ES-I3 (cell line): ENCODE results near the gene LARP1.

Experiments
- H3K36me3 ChIP-seq: 2 replicates; pipeline ENCODE4 v1.6.1; 2013; ENCODE audit warnings: mild to moderate bottlenecking, low read length, control low read depth, moderate library complexity; ENCODE audit not compliant: insufficient read depth
- H3K4me1 ChIP-seq: 2 replicates; pipeline ENCODE4 v1.6.1; 2013; ENCODE audit warnings: mild to moderate bottlenecking, control low read depth, low read length; ENCODE audit not compliant: insufficient read depth
- H3K9ac ChIP-seq: 2 replicates; pipeline ENCODE4 v1.6.1; 2013; ENCODE audit warnings: low read depth, mild to moderate bottlenecking, low read length, moderate library complexity
- H3K9me3 ChIP-seq: 2 replicates; pipeline ENCODE4 v1.6.1; 2013; ENCODE audit warnings: mild to moderate bottlenecking, low read length, moderate library complexity; ENCODE audit not compliant: control insufficient read depth, insufficient read depth

Gene LARP1

DNA sequence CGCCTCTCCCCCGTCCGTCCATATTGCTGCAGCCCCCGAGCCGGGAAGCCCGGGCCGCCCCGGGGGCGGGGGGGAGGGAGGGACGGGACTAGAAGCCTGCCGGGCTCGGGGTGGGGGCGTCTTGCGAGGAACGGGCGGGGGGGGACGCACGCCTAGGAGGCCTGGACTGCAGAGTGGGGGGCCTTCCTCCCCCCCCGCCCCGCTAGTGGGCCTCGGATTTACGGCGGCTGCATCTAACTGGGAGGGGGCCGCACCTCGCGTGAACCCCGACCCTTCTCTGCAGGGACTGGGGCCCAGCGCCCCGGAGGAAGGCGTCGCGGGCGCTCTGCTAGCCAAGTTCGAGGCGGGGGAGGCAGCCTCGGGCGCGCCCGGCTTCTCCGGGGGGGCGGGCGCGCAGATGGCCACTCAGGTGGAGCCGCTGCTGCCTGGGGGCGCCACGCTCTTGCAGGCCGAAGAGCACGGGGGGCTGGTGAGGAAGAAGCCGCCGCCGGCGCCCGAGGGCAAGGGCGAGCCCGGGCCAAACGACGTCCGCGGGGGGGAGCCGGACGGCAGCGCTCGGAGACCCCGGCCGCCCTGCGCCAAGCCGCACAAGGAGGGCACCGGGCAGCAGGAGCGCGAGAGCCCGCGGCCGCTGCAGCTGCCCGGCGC, at the start of gene LARP1:
Gene LARP1, plus strand, starts transcription at position 17 of the 648 bp plus-strand sequence. Its CDS starts 381 bp downstream, at position 398.
- H3K4me1 ChIP-seq, result peaks cover 20% of the 10 kb centered on the region
- no peaks in the 10 kb centered on the region for H3K9me3 ChIP-seq
- no peaks in the 10 kb centered on the region for H3K36me3 ChIP-seq
- peak within 1 kb of the TSS; percentile 82 for H3K9ac ChIP-seq

DNA sequence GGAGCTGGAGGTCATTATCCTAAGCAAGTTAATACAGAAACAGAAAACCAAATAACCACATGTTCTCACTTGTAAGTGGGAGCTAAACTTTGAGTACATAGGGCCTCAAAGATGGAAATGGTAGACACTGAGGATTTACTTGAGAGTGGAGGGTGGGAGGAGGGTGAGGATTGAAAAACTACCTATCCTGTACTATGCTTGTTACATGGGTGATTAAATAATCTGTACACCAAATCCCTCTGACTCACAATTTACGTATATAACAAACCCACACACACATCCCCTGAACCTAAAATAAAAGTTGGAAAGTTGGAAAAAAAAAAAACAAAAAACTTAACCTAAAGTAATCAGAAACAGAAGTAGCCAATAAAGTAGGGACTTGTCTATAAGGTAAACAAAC, 48.8 kb upstream of the LARP1 start:
- Histone ChIP-seq H3K9me3 (no peaks in the 10 kb centered on the region), H3K9ac (no peak overlapping the region), H3K36me3 (no peaks in the 10 kb centered on the region), H3K4me1 (peaks cover 11% of the 10 kb centered on the region)

DNA sequence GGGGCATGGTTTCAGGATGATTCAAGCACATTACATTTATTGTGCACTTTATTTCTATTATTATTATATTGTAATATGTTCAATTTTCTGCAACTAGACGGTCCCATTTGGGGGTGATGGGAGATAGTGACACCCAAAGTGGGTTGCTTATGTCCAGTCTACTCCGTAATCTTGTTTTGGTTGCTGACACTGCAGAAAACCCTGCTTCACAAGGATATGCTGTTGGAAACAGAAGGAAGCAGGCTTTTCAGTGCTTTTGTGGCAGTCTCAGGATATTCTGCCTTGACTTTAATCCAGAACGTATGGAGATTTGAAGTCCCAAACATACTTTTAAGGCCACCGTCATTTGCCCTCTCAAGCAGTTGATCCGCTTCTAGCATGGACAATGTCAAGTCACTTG, 47.5 kb upstream of the LARP1 start:
- Histone ChIP-seq H3K9ac (no peak overlapping the region), H3K4me1 (peaks cover 18% of the 10 kb centered on the region), H3K36me3 (no peaks in the 10 kb centered on the region), H3K9me3 (no peaks in the 10 kb centered on the region)

DNA sequence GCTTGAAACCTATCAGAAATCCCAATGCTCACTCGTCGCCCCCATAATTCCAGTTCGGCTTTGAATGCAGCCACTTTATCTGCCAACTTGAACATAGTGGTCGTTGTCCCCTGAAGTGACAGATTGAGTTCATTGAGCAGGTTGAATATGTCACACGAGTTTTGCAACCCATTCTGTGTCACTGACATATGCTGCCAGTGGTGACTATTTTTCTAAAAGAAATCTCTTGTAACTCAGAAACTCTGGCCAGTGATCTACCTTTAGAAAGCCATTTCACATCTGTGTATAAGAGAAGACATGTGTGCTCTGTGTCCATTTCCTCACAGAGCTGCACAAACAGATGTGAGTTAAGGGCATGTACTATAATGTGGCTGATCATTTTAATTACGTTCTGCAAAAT, 47.0 kb upstream of the LARP1 start:
- H3K4me1 ChIP-seq, result peaks cover 22% of the 10 kb centered on the region
- H3K36me3 ChIP-seq, result no peaks in the 10 kb centered on the region
- no peaks in the 10 kb centered on the region for H3K9me3 ChIP-seq
- H3K9ac ChIP-seq, result no peak overlapping the region

DNA sequence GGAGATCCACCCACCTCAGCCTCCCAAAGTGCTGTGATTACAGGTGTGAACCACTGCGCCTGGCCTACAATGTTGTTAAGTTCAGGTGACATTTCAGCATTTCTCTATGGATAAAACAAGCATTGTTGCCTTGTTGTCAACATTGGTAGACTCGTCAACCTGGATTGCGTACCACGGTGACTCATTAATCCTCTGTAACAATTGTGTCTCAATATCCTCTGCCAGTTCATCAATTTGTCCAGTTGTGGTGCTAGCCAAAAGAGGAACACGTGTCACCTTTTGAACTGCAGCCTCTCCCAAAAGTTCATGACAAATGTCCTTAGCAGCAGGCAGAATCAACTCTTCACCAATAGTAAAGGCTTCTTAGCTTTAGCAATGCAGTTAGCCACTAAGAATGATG, 46.3 kb upstream of the LARP1 start:
- Histone ChIP-seq H3K4me1 (peaks cover 28% of the 10 kb centered on the region), H3K9ac (no peak overlapping the region), H3K36me3 (no peaks in the 10 kb centered on the region), H3K9me3 (no peaks in the 10 kb centered on the region)

DNA sequence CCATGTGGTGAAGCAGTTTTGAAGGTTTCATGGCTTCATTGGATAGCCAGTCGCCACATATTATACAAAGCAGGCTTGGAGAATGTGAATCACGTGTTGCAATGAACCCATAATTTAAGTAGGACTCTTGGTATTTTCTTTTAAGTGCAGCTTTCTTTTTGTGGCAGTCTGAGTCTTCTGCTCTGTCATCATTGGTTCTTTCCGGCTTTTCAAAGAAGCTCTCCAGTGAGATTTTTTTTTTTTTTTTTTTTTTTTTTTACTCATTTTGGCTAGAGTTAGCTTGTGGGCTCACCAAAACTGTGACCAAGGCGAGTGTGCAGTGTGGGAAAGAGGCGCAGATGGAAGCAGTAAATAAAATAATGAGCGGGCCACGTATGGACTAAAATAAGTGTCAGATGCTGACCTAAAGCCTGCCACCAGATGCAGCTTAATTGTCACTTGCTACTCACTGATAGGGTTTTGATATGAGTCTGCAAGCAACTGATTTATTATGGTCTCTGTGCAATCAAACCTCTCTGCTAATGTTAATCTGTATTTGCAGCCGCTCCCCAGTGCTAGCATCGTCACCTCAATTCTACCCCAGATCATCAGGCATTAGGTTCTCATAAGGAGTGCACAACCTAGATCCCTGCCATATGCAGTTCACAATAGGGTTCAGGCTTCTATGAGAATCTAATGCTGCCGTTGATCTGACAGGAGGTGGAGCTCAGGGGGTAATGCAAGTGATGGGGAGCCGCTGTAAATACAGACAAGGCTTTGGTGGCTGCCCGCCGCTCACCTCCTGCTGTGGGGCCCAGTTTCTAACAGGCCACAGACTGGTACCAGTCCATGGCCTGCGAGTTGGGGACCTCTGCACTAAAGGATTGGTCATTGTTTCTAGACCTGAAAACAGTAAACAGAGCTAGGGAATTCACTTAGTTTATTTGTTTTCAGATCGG, 45.5 kb upstream of the LARP1 start:
- Histone ChIP-seq H3K36me3 (no peaks in the 10 kb centered on the region), H3K4me1 (peaks cover 36% of the 10 kb centered on the region), H3K9me3 (no peaks in the 10 kb centered on the region), H3K9ac (no peak overlapping the region)

DNA sequence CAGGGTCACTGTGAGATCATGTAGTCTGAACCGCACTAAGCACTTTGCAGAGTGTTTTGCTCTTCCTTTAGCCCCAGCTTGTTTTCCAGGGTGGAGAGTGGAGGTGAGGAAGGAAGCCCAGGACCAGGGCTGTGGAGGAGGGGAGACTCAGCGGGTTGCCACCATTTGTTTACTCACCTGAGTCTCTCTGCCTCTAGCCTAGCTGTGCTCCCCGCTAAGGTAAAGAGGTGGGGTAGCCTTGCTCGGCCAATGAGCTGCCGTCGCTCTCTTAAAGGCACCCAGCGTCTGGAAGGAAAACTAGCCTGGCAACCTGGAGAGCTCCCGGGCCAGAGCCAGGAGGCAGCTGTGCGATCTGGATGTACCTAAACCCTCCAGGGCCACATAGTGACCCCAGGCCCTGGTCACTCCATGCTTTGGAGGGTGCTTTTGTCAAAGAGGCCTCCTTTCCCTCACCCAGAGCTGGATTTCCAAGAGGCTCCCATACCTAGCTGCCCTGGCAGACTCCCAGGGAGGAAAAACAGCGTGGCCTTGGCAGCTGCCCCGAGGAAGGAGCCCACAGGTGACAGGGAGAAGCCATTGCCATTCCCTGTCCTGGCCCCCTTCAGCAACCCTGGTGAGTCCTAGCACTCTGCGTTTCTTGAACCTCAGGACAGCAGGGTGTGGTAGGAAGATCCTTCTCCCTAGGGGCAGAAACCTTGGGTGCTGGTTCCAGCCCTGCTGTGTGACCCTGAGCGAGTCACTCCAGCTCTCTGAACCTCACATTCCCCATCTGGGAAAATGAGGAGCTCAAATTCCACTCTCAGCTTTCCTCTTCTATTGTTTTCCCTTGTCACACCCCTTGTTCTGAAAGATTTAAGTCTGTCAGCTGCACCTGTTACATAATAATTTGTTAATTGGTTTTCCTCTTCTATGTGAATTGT, 42.4 kb upstream of the LARP1 start:
- H3K36me3 ChIP-seq, result no peaks in the 10 kb centered on the region
- H3K9ac ChIP-seq, result peak overlapping the region; percentile 23; the same call in 1 of the 2 replicates
- no peaks in the 10 kb centered on the region for H3K9me3 ChIP-seq
- peaks cover 37% of the 10 kb centered on the region for H3K4me1 ChIP-seq

DNA sequence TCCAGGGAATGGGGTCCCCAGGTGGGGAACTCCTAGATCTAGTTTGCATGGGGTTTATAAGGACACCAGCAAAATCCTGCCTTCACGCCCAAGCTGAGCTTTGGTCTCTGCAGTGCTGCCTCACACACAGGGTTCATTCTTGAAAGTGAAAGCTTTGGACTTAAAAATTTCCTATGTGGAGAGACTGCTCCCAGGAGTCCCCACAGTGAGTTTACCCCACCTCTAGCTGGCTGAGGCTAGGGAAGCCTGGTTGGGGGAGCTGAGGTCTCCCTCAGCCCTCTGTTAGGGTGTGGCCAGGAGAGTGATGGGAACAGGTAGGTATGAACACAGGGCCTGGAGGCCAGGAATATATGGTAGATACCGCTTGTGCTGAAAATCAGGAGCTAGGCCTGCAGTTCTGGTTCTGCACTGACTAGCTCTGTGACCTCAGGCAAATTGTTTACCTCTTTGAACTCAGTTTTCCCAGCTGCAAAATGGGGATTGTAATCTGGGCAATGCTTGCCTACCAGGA, 41.5 kb upstream of the LARP1 start:
- H3K4me1 ChIP-seq, result peaks cover 37% of the 10 kb centered on the region
- no peak overlapping the region; the same call in 1 of the 2 replicates for H3K9ac ChIP-seq
- H3K9me3 ChIP-seq, result no peaks in the 10 kb centered on the region

DNA sequence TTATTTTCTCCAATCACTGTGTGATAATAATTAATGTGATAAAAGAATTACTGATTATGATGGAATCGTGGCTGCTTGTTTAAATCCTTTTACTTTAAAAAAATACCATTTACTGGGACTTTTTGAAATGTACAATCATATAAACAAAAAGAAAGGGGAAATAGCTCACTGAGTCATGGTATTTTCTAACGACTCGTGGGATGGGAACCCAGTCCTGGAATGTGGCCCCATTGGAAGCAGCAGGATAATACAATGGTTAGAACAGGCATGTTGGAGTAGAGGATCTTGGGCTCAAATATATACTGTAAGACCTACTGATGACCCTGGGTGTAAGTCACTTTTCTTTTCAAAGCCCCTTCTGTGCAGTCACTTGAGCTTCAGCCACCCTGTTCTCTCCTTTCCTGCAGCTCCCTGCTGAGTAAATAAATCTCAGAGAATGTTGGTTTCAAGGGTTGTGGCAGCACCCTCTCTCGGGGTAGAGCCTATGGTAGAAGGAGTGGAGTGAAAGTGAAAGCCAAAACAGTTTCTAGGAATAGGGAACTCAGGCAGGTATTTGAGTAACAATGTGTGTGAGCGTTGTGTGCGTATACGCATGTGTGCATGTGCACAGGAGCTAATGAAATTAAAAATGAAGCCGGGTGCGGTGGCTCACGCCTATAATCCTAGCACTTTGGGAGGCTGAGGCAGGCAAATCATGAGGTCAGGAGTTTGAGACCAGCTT, 40.8 kb upstream of the LARP1 start:
- Histone ChIP-seq H3K4me1 (peaks cover 31% of the 10 kb centered on the region), H3K9me3 (no peaks in the 10 kb centered on the region), H3K36me3 (no peaks in the 10 kb centered on the region), H3K9ac (no peak overlapping the region)

More for the DNA sequence above, 41.5 kb upstream of the LARP1 start:
- H3K36me3 ChIP-seq, result no peaks in the 10 kb centered on the region

DNA sequence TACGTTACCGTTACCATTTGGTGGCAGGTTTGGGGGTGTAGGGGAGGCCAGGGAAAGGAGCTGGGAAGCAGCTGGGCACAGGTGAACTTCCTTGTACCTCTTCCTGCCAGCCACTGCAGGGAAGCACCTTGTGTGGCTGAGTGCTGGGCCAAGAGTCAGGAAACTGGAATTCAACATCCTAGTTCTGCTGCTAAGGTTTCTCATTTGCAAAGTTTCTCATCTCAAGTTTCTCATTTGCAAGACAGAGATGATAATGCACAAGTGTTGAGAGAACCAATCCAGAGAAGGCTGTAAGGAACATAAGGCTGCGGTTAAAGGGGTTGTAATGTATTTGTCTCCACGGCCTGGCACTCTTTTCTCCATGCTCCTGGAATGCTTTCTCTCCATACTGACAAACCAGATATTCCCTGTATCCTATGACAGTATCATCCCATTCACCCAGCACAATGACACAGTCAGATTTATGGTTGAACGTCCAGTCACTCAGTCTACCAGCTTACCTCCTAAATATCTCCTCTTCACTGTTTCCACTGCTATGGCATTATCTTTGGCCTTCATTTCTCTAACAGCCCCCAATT, 33.6 kb upstream of the LARP1 start:
- Histone ChIP-seq H3K4me1 (peaks cover 23% of the 10 kb centered on the region), H3K9me3 (no peaks in the 10 kb centered on the region), H3K36me3 (no peaks in the 10 kb centered on the region), H3K9ac (peak overlapping the region; percentile 8; the same call in 1 of the 2 replicates)

DNA sequence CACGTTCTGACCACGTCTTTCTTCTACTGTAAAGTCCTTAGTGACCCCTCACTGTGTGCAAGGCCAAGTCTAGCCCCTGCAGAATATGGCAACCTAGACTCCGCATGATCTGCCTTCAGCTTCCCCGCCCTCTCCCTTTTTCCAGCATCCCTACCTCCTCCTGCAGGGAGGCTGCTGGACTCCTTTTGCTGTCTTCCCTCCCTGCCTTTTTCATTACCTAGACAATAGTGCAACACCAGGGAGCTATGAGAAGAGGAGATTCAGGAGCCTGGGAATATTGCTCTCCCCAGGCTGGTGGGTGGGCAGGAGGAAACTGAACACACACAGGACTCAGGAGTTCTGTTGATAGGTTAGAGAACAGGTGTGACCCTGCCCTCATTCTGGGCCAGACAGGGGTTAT, 33.1 kb upstream of the LARP1 start:
- Histone ChIP-seq H3K9ac (no peak overlapping the region), H3K4me1 (peaks cover 23% of the 10 kb centered on the region), H3K36me3 (no peaks in the 10 kb centered on the region), H3K9me3 (no peaks in the 10 kb centered on the region)

DNA sequence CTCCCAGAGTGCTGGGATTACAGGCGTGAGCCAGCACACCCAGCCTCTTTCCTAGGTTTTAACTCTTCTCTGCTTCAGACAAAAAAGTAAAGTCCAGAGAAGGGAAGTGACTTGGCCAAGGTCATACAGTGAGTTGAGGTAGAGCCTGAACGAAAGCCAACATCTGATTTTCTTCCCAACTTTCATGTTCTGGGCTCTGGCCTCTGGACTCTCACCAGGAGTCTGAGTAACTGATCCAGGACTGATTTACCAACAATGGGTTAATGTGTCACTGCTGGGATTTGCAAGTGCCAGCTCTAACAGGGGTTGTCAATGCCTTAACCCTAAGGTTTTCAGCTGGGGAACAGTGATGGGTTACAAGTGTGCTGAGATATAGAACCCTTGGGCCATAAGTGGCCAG, 32.2 kb upstream of the LARP1 start:
- H3K36me3 ChIP-seq, result no peaks in the 10 kb centered on the region
- H3K9ac ChIP-seq, result no peak overlapping the region
- H3K9me3 ChIP-seq, result no peaks in the 10 kb centered on the region
- peaks cover 23% of the 10 kb centered on the region for H3K4me1 ChIP-seq

DNA sequence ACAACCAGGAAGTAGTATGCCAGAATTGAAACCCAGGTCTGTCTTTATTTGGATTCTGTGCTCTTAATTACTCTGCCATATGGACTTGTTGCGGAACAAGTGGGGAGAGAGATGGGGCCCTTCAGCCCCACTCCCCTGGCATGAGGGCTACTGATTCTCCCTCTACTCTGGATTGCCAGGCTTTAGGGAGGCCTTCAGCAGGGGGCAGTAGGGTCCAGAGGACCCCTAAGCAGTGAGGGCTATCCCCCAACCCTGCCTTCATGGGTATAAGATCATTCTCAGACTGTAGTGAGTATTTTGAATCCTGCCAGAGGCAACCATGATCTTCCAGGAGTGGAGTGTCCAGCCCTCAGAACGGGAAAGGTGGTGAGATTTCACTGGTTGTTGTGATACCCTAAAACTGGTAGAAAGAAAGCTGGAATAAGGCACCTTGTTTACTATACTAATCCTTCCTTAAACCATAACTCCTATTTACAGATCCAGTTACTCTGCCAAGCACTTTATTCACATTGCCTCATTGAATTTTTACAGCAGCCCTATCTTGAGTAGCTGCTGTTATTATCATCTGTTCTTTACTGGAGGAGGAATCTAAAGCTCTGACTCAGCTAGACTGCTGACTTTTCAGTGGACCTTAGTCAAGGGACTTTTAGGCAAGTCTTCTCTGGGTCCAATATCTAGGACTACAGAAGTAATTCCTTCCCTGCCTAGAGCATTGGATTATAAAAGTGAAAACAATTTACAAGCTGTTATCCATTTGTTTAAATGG, 31.3 kb upstream of the LARP1 start:
- Histone ChIP-seq H3K36me3 (no peaks in the 10 kb centered on the region), H3K9me3 (no peaks in the 10 kb centered on the region), H3K4me1 (peaks cover 23% of the 10 kb centered on the region), H3K9ac (no peak overlapping the region)
